GM12891 (cell line): ENCODE results near the gene ARMC2.

ENCODE experiments used
- POLR2A ChIP-seq: IDR thresholded peaks from 2 replicates; pipeline ENCODE4 v1.6.1; 2011; ENCODE audit warnings: low read depth, low read length, control low read depth
- POLR2AphosphoS5 ChIP-seq: IDR thresholded peaks from 2 replicates; pipeline ENCODE4 v1.6.1; 2011; ENCODE audit warnings: low read depth, low read length, control low read depth
- TAF1 ChIP-seq: IDR thresholded peaks from 2 replicates; pipeline ENCODE4 v1.6.1; 2011; ENCODE audit warnings: low read depth, low read length, control low read depth

DNA sequence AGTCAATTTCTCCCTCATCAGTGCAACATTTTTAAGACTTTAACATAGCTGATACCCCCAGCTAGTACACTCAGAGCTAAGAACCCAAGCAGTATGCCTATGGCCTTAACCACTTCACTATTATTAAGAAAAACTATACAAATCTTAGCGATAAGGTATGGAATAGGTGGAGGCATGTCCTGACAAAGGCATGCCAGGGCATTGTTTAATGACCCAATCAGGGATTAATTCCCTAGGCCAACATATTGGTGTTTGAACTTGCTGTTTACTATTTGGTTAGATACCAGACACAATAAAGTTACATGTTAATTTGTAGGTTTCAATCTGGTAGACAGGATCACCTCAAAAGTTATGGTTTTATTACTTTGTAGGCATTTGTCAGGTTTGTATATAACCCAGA is 93.1 kb downstream of the ARMC2 start:
- TF ChIP-seq POLR2A (no peak), POLR2AphosphoS5 (no peak), TAF1 (no peak)
